GM08714 (cell line): ENCODE measurements around the gene CNOT1.
A peak's percentile ranks its signal among the peaks of the same experiment; 100 is the strongest.

ENCODE experiments used
- H3K4me3 ChIP-seq: fragments of 200-500 bp; sonication (Bioruptor generic); 2 replicates; pipeline ENCODE4 v1.5.1; 2014; ENCODE audit warnings: mild to moderate bottlenecking, low read length, inconsistent platforms
- ZNF274 ChIP-seq: IDR thresholded peaks from 2 replicates; pipeline ENCODE4 v1.6.1; 2012; ENCODE audit warnings: mild to moderate bottlenecking, low read depth, low read length

Gene CNOT1

DNA sequence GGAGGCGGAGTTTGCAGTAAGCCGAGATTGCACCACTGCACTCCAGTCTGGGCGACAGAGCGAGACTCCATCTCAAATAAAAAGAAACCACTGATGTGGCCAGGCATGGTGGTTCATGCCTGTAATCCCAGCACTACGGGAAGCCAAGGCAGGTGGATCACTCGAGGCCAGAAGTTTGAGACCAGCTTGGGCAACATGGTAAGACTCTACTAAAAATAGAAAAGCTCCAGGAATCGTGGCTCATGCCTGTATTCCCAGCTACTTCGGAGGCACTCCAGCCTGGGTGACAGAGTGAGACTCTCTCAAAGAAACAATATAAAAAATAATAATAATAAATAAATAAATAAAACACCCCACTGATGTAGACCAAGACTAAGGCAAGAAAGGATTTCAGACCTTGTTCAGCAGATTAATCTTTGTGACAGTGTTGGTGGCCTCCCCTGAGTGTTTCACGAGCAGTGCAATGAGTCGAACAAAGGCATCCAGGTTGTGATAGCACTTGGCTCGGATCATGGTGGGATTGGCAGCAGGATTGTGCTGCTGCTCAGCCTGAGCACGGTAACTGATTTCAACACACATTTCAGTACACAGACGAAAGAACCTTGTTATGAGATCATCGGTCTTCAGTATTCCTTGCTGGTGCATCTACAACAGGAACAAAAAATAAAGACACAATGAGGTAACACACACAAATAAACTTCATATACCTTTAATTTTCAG is 95.7 kb downstream of the CNOT1 start:
- TF ChIP-seq ZNF274, result no peak
- H3K4me3 ChIP-seq, result no peak overlapping the region

DNA sequence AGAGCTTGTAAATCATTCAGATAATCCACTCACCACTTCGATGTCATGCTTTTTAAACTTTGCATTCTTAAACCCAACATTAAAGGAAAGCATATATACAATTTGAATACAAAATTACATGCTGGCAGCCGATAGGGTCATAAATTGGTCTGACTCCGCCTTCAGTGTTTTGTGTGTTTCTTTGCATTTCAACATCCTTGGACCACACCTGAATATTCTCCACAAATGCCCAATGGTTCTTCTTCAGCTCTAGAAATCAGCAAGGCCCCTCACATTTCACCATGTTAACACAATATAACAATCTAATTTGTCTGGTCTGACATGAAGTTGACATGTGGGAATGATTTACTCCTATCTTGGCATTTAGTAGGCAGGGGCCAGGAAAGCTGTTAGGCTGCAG is 97.2 kb downstream of the CNOT1 start:
- no peak for TF ChIP-seq ZNF274
- H3K4me3 ChIP-seq, result no peak overlapping the region

GRCh38 chr16:58530179-58530578 is 99.4 kb downstream of the CNOT1 start:
- no peak overlapping the region for H3K4me3 ChIP-seq
- no peak for TF ChIP-seq ZNF274

GRCh38 chr16:58519707-58520106 is 109.9 kb downstream of the CNOT1 start:
- TF ChIP-seq ZNF274, result no peak
- H3K4me3 ChIP-seq, result no peak overlapping the region

GRCh38 chr16:58518980-58519368 is 110.7 kb downstream of the CNOT1 start:
- TF ChIP-seq ZNF274, result no peak
- no peak overlapping the region for H3K4me3 ChIP-seq

DNA sequence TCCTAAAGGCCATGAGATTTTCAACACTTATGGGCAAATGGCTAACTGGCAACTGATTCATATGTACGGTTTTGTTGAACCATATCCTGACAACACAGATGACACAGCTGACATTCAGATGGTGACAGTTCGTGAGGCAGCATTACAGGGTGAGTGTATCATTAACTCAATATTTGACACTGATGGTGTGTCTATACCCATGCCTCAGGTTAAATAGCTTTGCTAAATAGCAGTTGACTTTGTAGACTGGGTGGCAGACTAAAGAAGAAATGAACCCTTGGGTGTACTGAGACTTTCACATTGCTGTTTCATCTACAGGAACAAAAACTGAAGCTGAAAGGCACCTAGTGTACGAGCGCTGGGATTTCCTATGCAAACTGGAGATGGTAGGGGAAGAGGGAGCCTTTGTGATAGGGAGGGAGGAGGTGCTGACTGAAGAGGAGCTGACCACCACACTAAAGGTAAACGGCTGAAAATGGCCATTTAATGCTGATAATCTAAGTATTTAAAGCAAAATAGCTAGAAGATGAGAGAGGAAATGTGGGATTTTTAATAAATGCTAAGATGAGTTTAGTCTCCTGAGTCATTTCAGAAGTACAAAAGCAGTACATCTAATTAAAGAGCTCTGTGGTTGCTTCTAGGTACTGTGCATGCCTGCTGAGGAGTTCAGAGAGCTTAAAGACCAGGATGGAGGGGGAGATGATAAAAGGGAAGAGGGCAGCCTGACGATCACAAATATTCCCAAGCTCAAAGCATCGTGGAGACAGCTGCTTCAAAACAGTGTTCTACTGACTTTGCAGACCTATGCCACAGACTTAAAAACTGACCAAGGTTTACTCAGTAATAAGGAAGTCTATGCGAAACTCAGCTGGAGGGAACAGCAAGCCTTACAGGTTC is 111.3 kb downstream of the CNOT1 start:
- TF ChIP-seq ZNF274, result no peak
- peak overlapping the region; percentile 35; the same call in 1 of the 2 replicates for H3K4me3 ChIP-seq

- no peak overlapping the region; the same call in 1 of the 2 replicates for H3K4me3 ChIP-seq
Observed at GRCh38 chr16:58516768-58517107, 112.9 kb downstream of the CNOT1 start.

GRCh38 chr16:58515871-58516767 is 113.5 kb downstream of the CNOT1 start:
- no peak for TF ChIP-seq ZNF274
- peak overlapping the region; percentile 62 for H3K4me3 ChIP-seq

More at GRCh38 chr16:58516768-58517107, 112.9 kb downstream of the CNOT1 start:
- TF ChIP-seq ZNF274, result no peak

DNA sequence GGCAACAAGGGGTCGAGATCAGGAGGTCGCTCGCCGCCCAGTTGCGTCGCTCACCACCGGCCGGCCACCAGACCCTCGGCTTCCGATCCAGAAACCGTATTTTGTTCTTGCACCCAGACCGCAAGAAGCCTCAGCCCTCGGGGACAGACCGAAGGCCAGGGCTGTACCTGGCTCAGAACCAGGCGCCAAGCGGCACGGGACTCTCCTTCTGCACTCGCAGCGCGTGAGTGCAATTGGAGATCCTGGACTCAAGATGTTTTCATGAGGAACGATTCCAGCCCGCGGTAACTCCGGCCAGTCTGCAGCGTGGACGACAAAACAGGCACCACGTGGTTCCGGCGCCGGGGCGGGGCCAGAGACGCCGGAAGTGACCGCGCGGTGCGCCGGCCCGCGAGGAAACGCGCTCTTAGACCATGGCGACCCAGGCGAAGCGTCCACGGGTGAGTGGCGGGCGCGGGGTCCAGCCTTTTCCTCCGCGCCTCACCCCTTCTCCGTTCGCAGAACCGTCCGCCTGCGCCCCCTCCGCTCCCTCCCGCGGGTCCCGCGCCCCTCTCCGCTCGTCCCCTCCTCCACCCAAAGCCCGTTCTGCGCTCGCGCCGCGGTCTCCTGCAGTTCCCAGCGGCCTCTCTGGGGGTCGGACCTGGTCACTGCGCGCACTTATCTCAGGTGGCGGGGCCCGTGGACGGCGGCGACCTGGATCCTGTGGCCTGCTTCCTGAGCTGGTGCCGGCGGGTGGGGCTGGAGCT is 114.3 kb downstream of the CNOT1 start, which contains the start of gene SETD6:
TSS of gene SETD6 (plus strand) at position 393 of the 746 bp plus-strand sequence. CDS start at position 414, 21 bp downstream.
- peak within 1 kb of the TSS; percentile 62 for H3K4me3 ChIP-seq
- TF ChIP-seq ZNF274, result no peak

GRCh38 chr16:58513874-58514273 is 115.8 kb downstream of the CNOT1 start:
- no peak for TF ChIP-seq ZNF274
- no peak overlapping the region for H3K4me3 ChIP-seq

GRCh38 chr16:58511933-58512815 is 117.5 kb downstream of the CNOT1 start:
- TF ChIP-seq ZNF274, result no peak
- H3K4me3 ChIP-seq, result no peak overlapping the region

DNA sequence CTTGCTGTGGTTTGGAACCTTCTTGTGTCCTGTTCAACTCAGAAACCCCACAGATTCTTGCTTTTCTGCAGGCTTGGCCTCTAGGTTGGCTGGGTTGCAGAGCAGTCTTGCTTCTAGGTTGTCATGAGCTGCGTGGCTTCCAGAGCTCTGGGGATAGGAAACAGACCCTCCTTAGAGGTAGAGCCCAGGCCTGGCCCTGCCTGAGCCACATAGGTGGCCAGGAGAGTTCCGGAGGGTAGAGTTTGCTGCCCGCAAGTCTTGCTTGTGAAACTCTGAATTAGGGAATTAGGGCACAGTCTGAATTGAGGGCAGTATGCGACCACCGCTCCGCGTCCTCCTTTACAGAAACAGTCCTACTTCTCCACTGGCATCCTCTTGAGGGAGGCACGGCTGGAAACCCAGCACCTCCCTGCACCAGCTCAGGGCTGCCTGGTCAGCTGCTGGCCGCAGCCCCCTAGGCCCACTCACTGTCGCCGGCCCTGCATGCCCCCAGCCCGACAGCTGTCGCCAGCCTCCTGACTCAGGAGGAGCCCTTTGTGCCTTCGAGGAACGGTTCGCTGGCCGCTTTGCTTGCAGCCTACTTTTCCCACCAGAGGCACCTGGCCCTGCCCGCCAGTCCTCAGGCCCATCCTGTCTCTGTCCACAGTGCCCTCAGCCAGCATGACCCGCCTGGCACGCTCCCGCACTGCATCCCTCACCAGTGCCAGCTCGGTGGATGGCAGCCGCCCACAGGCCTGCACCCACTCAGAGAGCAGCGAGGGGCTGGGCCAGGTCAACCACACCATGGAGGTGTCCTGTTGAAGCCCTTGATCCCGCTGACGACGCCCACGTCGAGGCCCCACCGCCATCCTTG is 118.6 kb downstream of the CNOT1 start:
- TF ChIP-seq ZNF274, result no peak
- no peak overlapping the region for H3K4me3 ChIP-seq
